A549 (cell line): ENCODE measurements around the gene CD160.

Experiments used
- CHD2 ChIP-seq: fragments of 150-350 bp; IDR thresholded peaks from 2 replicates; pipeline ENCODE4 v1.6.1; 2014; ENCODE audit warnings: low read length; ENCODE audit not compliant: partially characterized antibody
- EP300 ChIP-seq, 2 experiments: fragments of >200 bp; sonication (Bioruptor Twin); formaldehyde crosslinking; IDR thresholded peaks; 2 replicates in 1 of 2; 3 replicates in 1 of 2; pipeline ENCODE4 v1.6.1; 2016 to 2017
- HDAC2 ChIP-seq: fragments of 200-600 bp; sonication (generic); IDR thresholded peaks from 2 replicates; pipeline ENCODE4 v1.6.1; 2016
- JUN ChIP-seq, 2 experiments: fragments of >200 bp; sonication (Bioruptor Twin); formaldehyde crosslinking; IDR thresholded peaks; 2 replicates in 1 of 2; 3 replicates in 1 of 2; pipeline ENCODE4 v1.6.1; 2016 to 2017
- KDM1A ChIP-seq: fragments of 200-600 bp; sonication (generic); IDR thresholded peaks from 2 replicates; pipeline ENCODE4 v1.6.1; 2016; ENCODE audit warnings: low read depth, mild to moderate bottlenecking
- MAZ ChIP-seq: fragments of 150-350 bp; IDR thresholded peaks from 2 replicates; pipeline ENCODE4 v1.6.1; 2014; ENCODE audit warnings: antibody characterized with exemption, low read depth, low read length, borderline replicate concordance
- POLR2A ChIP-seq: IDR thresholded peaks from 2 replicates; pipeline ENCODE4 v1.6.1; 2012; ENCODE audit warnings: mild to moderate bottlenecking, low read length
- POLR2AphosphoS2 ChIP-seq: conservative IDR thresholded peaks from 2 replicates; pipeline ENCODE4 v1.6.1; 2012; ENCODE audit warnings: low read length, improper control_type of control experiment, inconsistent platforms
- RCOR1 ChIP-seq: fragments of 150-350 bp; IDR thresholded peaks from 2 replicates; pipeline ENCODE4 v1.6.1; 2014; ENCODE audit warnings: antibody characterized with exemption, low read length, low read depth
- RFX5 ChIP-seq: fragments of 450-650 bp; IDR thresholded peaks from 2 replicates; pipeline ENCODE4 v1.7.1; 2014; ENCODE audit warnings: antibody characterized with exemption, mild to moderate bottlenecking, moderate library complexity
- SMC3 ChIP-seq: fragments of >200 bp; sonication (Bioruptor Twin); formaldehyde crosslinking; IDR thresholded peaks from 3 replicates; pipeline ENCODE4 v1.6.1; 2018; ENCODE audit warnings: inconsistent platforms
- TF ChIP-seq, protein P1 (sequence below): fragments of >200 bp; sonication (Bioruptor Twin); formaldehyde crosslinking; IDR thresholded peaks from 3 replicates; pipeline ENCODE4 v1.5.1; 2016
- TF ChIP-seq, protein P2 (sequence below): fragments of 250-450 bp; sonication (Bioruptor Pico); IDR thresholded peaks from 2 replicates; pipeline ENCODE4 v1.5.0; 2020; ENCODE audit warnings: low read depth, mild to moderate bottlenecking, moderate library complexity
- TF ChIP-seq, protein P3 (sequence below): IDR thresholded peaks from 2 replicates; pipeline ENCODE4 v1.6.1; 2012

DNA sequence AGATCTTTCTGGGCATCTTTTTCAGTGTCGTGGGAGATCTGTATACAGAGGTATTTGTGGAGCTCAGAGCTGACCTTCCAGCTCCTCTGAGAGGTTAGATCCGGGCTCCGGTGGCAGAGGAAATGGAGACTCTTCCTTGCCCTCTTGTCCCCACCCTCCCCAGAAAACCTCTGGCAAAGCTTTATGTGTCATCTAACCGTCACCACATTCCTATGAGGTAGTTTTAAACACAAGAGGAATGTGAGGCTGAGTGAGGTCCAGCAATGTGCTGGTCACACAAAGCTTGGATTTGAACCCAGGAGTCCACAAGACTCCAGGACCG, 1.2 kb downstream of the CD160 start:
- TF ChIP-seq RCOR1: no peak
- no peak for TF ChIP-seq CHD2
- TF ChIP-seq SMC3: no peak
- TF ChIP-seq RFX5: no peak
- TF ChIP-seq, protein P1, sequence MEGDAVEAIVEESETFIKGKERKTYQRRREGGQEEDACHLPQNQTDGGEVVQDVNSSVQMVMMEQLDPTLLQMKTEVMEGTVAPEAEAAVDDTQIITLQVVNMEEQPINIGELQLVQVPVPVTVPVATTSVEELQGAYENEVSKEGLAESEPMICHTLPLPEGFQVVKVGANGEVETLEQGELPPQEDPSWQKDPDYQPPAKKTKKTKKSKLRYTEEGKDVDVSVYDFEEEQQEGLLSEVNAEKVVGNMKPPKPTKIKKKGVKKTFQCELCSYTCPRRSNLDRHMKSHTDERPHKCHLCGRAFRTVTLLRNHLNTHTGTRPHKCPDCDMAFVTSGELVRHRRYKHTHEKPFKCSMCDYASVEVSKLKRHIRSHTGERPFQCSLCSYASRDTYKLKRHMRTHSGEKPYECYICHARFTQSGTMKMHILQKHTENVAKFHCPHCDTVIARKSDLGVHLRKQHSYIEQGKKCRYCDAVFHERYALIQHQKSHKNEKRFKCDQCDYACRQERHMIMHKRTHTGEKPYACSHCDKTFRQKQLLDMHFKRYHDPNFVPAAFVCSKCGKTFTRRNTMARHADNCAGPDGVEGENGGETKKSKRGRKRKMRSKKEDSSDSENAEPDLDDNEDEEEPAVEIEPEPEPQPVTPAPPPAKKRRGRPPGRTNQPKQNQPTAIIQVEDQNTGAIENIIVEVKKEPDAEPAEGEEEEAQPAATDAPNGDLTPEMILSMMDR: no peak
- TF ChIP-seq POLR2A: no peak
- TF ChIP-seq, protein P2, sequence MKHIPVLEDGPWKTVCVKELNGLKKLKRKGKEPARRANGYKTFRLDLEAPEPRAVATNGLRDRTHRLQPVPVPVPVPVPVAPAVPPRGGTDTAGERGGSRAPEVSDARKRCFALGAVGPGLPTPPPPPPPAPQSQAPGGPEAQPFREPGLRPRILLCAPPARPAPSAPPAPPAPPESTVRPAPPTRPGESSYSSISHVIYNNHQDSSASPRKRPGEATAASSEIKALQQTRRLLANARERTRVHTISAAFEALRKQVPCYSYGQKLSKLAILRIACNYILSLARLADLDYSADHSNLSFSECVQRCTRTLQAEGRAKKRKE (CRISPR knock-in tag): no peak
- no peak for TF ChIP-seq JUN (IDR thresholded peaks at IDR 0.05)
- TF ChIP-seq HDAC2: no peak
- no peak for TF ChIP-seq EP300 (IDR thresholded peaks at IDR 0.05)
- TF ChIP-seq, protein P3, sequence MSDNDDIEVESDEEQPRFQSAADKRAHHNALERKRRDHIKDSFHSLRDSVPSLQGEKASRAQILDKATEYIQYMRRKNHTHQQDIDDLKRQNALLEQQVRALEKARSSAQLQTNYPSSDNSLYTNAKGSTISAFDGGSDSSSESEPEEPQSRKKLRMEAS: no peak
- TF ChIP-seq KDM1A: no peak
- no peak for TF ChIP-seq POLR2AphosphoS2
- TF ChIP-seq MAZ: no peak
